Testis (tissue), 2 donors: ENCODE data around the gene MAN2A1.

Experiments used
- POLR2A ChIP-seq: fragments of 450-650 bp; IDR thresholded peaks from one replicate; pipeline ENCODE4 v1.6.1; 2017; ENCODE audit warnings: antibody characterized with exemption, mild to moderate bottlenecking, moderate library complexity
- TF ChIP-seq, protein P1 (sequence below), 3 experiments: fragments of 450-650 bp in 2 of 3; fragments of 200-600 bp in 1 of 3; sonication (generic) in 1 of 3; IDR thresholded peaks; one replicate each; pipeline ENCODE4 v1.5.1; 2016 to 2019; ENCODE audit warnings: antibody characterized with exemption in 3 of 3, mild to moderate bottlenecking in 2 of 3, moderate library complexity in 1 of 3

DNA sequence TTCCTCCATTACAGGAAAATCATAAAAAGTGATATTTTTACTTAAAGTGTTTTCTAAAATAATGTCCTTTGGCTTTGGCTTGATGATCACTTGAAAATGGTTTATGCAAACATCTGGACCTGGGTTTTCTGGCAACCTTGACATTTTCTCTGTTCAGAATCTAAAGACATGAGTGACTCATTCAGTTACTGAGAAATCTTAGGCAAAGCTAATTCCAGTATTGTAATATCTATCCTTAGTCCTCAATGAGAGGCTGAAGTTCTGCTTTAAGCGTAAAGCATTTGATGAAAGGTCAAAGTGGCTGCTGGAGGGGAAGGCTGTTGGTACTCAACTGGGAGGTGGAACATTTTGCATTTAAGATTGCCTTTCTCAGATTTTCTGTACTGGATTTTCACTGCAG is 2.3 kb downstream of the MAN2A1 start:
- TF ChIP-seq, protein P1, sequence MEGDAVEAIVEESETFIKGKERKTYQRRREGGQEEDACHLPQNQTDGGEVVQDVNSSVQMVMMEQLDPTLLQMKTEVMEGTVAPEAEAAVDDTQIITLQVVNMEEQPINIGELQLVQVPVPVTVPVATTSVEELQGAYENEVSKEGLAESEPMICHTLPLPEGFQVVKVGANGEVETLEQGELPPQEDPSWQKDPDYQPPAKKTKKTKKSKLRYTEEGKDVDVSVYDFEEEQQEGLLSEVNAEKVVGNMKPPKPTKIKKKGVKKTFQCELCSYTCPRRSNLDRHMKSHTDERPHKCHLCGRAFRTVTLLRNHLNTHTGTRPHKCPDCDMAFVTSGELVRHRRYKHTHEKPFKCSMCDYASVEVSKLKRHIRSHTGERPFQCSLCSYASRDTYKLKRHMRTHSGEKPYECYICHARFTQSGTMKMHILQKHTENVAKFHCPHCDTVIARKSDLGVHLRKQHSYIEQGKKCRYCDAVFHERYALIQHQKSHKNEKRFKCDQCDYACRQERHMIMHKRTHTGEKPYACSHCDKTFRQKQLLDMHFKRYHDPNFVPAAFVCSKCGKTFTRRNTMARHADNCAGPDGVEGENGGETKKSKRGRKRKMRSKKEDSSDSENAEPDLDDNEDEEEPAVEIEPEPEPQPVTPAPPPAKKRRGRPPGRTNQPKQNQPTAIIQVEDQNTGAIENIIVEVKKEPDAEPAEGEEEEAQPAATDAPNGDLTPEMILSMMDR (IDR thresholded peaks at IDR 0.05): no peak
- TF ChIP-seq POLR2A: no peak
